NCI-H345 (cell line): ENCODE measurements around the gene LRRC37A2.
"Not testable (repeated sequence)": the region's sequence is repeated elsewhere in the genome, so short reads cannot be mapped to it uniquely, and the experiment has no call there.

Source experiments
- DNase-seq: peaks from one replicate; lab custom pipeline; 2025; lab: John Stamatoyannopoulos, UW

Gene LRRC37A2

DNA sequence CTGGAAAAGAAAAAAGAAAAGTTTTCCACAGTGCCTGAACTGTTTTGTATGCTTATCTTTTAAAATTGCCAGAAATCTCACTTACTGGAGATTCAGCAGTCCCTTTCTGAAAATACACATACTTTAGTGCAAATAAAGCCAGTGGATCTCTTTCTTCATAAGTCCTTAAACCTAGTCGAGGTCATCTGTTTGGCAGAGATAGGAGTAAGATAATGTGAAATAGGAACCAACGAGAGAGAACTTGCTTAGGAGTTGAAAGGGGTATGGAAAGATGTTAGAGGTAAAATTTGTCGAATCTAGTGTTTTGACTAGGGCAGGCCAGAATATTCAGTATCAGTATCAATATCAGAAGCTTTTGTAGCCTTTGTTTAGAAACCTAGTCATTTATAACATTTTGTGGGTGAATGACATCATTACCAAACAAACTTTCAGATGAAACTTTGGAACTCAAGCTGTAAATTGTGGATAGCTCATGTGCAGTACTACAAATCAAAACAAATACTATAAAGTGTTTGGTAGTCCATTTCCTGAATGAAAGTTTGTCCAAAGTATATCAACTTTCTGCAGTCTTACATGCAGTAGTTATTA is 86.2 kb downstream of the LRRC37A2 start:
- DNase-seq, result not testable (repeated sequence)

GRCh38 chr17:46600767-46601166 is 88.5 kb downstream of the LRRC37A2 start:
- not testable (repeated sequence) for DNase-seq

DNA sequence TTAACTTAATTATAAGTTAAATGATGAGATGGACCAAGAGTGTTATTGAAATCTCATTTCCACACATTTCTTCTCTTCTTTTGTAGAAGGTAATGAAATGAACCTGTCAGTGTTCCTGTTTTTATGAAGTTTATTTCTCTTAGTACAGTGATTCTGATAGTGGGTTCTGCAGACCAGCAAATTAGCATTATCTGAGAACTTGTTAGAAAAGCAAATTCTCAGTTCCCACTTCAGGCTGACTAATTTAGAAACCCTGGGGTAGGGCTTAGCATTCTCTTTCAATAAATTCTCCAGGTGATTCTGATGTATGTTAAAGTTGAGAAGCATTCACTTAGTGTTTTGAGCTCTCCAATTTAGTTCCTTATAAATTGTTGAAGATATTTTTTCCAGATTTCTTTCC is 90.9 kb downstream of the LRRC37A2 start:
- not testable (repeated sequence) for DNase-seq
